ENCODE results near the gene ERN2. TPM values are rescaled to one million over a fixed set of nuclear protein-coding genes. Genes with fewer than 3 reads are reported as not detected.

ERN2 gene
- total RNA-seq, 1 experiment from 2014 or later, result 2.1 TPM

DNA sequence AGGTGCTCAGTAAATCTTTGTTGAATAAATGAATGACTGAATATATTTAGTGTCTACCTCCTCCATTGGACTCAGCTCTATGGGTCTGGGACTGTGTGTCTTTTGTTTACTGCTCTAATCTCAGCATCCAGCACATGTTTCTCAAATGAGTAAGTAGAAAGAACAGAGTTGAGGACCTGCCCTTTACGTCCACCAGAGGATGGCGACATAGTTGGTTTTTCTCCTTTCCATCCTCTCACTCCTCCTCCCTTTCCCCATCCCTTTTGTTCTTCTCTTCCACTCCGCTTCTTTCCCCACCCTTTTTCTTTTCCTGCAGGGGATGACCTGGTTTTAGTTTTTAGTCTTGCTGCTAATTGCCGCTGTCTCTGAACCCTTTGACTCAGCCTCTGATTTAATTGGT is 29.7 kb upstream of the ERN2 start:
- Histone ChIP-seq H3K14ac (ENCODE audit: insufficient read depth, low read length) (no peak overlapping the region), H3K4me2 (ENCODE audit: insufficient read depth, insufficient read length, low read length) (no peak overlapping the region), H3K56ac (ENCODE audit: insufficient read length, low read depth, low read length) (no peak overlapping the region), H3K27ac (ENCODE audit: insufficient read length, low read depth, low read length) (no peak overlapping the region), H3K27me3 (ENCODE audit: insufficient read depth, low read length) (no peaks in the 10 kb centered on the region), H2BK12ac (ENCODE audit: insufficient read length, low read depth, low read length) (no peak overlapping the region), H3K23me2 (ENCODE audit: insufficient read length, low read depth, low read length, poor library complexity, severe bottlenecking) (no peaks in the 10 kb centered on the region), H2BK15ac (ENCODE audit: low read depth, low read length) (no peak overlapping the region), H4K20me1 (ENCODE audit: control insufficient read depth, insufficient read depth, insufficient read length) (no peaks in the 10 kb centered on the region), H4K91ac (ENCODE audit: insufficient read length, low read depth, low read length) (no peak overlapping the region), H2BK5ac (ENCODE audit: insufficient read length, low read length) (no peak overlapping the region), H2AFZ (ENCODE audit: low read length) (no peak overlapping the region), H4K5ac (ENCODE audit: insufficient read length, low read depth, low read length) (no peak overlapping the region), H3K79me1 (ENCODE audit: insufficient read depth, low read depth, low read length, poor library complexity, severe bottlenecking) (no peaks in the 10 kb centered on the region), H3K79me2 (ENCODE audit: insufficient read depth, low read length) (no peaks in the 10 kb centered on the region), H4K8ac (replicated peaks; ENCODE audit: insufficient read length, low read depth, low read length) (no peak overlapping the region), H3K4me1 (ENCODE audit: insufficient read depth, low read length) (no peaks in the 10 kb centered on the region; the same call in 1 of the 2 replicates), H2BK120ac (ENCODE audit: low read depth, low read length, poor library complexity, severe bottlenecking) (no peak overlapping the region), H3K18ac (ENCODE audit: insufficient read length, low read depth, low read length) (no peak overlapping the region), H3T11ph (ENCODE audit: low read length) (no peak overlapping the region), H3K4ac (ENCODE audit: low read depth, low read length) (no peak overlapping the region), H2AK5ac (ENCODE audit: insufficient read length, low read length) (no peak overlapping the region), H3K9me3 (ENCODE audit: control insufficient read depth, low read depth, low read length) (no peaks in the 10 kb centered on the region), H3K23ac (ENCODE audit: insufficient read length, low read depth, low read length) (no peak overlapping the region), H3K9ac (ENCODE audit: extremely low read depth, insufficient read length, low read length) (no peak overlapping the region), H2BK20ac (ENCODE audit: low read depth, low read length, poor library complexity, severe bottlenecking) (no peak overlapping the region)
- Mint-ChIP-seq H3K27ac (no peak overlapping the region), H3K4me1 (peaks cover 3 to 6% of the 10 kb centered on the region in 2 experiments; a peak in 2 of 4 replicates), H3K4me3 (no peak overlapping the region), H3K27me3 (ENCODE audit: low read depth) (peaks cover 26% of the 10 kb centered on the region), H3K9me3 (no peaks in the 10 kb centered on the region), H3K36me3 (ENCODE audit: insufficient read depth in 1 of 3, low read depth in 3 of 3) (no peaks in the 10 kb centered on the region)
- no peak for DNase-seq
- TF ChIP-seq, protein P1, sequence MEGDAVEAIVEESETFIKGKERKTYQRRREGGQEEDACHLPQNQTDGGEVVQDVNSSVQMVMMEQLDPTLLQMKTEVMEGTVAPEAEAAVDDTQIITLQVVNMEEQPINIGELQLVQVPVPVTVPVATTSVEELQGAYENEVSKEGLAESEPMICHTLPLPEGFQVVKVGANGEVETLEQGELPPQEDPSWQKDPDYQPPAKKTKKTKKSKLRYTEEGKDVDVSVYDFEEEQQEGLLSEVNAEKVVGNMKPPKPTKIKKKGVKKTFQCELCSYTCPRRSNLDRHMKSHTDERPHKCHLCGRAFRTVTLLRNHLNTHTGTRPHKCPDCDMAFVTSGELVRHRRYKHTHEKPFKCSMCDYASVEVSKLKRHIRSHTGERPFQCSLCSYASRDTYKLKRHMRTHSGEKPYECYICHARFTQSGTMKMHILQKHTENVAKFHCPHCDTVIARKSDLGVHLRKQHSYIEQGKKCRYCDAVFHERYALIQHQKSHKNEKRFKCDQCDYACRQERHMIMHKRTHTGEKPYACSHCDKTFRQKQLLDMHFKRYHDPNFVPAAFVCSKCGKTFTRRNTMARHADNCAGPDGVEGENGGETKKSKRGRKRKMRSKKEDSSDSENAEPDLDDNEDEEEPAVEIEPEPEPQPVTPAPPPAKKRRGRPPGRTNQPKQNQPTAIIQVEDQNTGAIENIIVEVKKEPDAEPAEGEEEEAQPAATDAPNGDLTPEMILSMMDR (conservative IDR thresholded peaks at IDR 0.05), result peak; percentile 59
- WGBS (ENCODE audit: extremely low coverage, insufficient read length, low lambda C conversion rate), result no CpG with 5 or more reads among the region's 4 CpGs
